Hepatic stellate cell (primary cell): ENCODE results near the gene DNAH8.

Experiments used
- DNase-seq: peaks from one replicate; pipeline ENCODE4 v3.0.0; 2011; ENCODE audit warnings: low spot score

DNAH8 gene

GRCh38 chr6:39075807-39076622 lies 360.9 kb downstream of the DNAH8 start:
- DNase-seq = no peak

DNA sequence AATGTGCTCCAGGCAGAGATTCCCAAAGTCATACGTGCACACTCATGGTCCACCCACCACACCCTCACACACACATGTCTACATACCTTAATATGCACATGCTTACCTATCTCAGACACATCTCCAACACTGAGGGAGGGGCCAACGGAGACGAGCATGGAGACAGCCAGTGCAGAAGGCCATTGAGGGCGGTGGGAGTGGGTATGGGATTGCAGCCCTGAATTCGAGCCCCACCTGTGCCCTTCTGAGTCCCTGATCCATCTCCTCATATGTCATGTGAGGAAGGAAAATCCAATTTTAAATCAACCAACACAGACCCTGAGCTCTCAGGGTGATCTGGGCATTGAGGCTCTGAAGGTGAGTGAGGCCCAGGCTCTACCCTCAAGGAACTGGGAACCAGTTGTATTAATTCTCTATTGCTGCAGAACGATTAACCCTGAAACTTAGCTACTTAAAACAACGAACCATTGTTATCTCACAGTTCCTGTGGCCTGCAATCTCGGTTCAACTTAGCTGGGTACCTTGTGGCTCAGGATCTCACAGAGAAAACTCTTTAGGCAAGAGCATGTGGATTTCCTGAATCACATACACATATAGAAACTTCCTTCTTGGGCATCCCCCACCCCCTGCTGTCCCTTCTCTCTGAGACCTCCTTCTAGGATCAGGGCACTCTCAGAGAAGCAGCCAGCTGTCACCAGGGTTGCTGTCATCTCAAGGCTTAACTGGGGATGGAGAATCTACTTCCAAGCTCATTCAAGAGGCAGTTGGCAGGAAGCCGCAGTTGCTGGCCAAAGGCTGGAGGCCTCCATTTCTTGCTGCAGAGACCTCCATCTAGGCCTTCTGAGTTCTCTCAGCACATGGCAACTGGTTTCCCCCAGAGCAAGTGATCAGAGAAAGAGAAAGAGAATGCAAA lies 361.8 kb downstream of the DNAH8 start:
- DNase-seq = no peak

DNA sequence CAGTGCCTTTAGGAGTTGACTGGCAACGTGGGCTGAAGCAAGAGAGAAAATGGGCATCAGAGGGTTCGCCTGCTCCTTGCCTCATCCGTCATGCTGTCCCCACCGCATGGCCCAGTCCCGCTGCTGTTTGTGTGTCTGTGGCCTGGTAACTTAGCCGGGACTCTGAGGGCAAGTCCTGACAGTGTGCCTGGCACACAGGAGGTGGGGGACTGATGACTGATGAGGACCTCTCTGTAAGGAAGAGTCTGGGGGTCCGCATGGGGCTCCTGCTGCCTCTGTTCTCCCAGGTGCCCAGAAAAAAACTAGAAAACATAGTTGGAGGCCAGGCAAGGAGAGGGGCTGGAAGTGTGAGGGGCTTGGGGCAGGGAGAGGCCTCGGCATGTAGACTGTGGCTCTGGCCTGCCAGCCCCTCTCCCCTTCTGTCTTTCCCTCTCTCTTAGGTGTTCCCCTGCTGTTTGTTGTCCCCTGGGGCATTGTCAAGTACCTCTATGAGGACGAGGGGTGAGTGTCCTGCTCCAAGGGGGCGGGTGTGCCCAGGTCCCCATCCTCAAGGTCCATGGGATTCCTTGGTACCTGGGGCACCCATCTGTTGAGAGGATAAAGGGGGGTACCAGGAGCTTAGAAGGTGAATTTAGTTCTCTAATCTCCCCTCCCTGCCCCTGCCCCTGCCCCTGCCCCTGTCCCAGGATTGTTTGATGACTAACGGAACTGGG lies 362.9 kb downstream of the DNAH8 start:
- no peak for DNase-seq

DNA sequence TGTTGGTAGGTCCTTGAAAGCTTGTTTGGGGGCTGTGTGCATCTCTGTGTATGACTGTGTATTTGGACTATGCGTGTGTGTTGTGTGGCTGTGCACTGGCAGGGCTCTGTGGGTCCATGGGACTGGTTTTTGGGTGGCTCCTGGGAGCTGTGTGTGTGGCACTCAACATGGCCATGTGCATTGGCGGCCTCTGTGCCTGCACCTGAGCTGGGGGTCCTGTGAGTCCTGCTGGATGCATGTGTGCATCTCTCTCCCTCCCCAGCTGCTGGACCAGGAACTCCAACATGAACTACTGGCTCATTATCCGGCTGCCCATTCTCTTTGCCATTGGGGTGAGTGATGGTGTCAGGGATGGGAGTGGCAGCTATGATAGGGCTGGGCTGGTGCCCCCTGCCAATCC lies 363.6 kb downstream of the DNAH8 start:
- no peak for DNase-seq

DNA sequence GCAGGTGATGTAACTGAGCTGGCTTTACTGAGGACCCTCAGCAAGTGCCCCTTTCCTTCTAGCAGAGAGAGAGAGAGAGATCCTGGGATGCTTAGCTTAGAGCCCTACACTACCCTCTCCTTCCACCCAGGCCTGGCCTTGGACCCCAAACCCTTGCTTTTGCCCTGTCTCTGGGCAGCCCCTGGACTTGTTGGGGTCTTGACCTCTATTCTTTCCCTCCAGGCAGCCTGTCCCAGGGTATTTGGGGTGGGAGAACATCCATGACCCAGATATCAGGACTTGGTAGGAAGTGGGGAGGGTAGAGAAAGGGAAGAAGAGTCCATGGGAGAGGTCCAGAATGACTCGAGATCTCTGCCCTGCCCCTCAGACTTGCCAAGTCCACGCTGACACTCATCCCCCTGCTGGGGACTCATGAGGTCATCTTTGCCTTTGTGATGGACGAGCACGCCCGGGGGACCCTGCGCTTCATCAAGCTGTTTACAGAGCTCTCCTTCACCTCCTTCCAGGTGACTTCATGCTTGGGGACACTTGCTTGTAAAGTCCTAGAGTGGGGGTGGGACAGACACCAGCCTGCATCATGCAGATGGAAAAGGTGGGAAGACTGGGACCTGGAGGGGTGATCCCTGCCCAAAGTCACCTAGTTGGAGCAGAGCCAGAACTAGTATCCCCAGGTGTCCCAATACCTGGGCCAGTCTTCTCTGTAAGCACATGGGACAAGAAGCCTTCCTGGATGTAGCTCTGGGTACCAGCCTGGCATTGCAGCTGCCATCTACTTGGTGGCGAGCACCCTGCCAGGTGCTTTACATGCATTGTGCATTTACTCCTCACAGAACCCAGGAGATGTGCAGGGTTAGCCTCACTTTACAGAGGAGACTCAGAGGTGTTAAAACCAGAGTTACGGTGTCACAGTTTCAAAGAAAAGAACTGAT lies 364.4 kb downstream of the DNAH8 start:
- no peak for DNase-seq
